ENCODE data around the gene TPTE2.

DNA sequence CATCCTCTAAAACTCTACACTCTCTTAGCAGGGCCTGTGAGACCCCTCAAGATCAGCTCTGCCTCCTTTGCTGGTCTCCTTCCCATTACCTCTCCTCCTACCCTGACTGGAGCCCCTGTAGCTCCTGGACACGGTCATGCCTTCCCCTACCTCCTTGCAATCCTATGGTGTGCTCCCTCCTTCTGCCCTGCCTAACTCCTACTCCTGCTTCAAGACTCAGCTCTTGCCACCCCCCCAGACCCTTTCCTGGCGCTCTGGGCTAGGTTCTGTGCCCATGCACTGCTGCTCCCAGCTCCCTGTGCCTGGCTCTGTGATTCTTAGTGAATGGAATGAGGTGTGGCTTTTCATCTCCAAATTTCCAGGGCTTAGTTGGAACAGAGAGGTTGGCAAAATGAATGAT is 28.0 kb upstream of the TPTE2 start:
- TF ChIP-seq, protein P1, sequence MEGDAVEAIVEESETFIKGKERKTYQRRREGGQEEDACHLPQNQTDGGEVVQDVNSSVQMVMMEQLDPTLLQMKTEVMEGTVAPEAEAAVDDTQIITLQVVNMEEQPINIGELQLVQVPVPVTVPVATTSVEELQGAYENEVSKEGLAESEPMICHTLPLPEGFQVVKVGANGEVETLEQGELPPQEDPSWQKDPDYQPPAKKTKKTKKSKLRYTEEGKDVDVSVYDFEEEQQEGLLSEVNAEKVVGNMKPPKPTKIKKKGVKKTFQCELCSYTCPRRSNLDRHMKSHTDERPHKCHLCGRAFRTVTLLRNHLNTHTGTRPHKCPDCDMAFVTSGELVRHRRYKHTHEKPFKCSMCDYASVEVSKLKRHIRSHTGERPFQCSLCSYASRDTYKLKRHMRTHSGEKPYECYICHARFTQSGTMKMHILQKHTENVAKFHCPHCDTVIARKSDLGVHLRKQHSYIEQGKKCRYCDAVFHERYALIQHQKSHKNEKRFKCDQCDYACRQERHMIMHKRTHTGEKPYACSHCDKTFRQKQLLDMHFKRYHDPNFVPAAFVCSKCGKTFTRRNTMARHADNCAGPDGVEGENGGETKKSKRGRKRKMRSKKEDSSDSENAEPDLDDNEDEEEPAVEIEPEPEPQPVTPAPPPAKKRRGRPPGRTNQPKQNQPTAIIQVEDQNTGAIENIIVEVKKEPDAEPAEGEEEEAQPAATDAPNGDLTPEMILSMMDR (IDR thresholded peaks at IDR 0.05): no peak
- TF ChIP-seq POLR2A (IDR thresholded peaks at IDR 0.05): no peak
